Right lobe of liver (tissue), 6 donors: ENCODE measurements around the gene CD151. TPM values are rescaled to one million over a fixed set of nuclear protein-coding genes. Genes with fewer than 3 reads are reported as not detected.

Source experiments
- ATAC-seq, 4 donors: fragments of 200-7000 bp; cut with Tn5 transposase; one replicate each; pipeline ENCODE4 v1.9.1; 2020; ENCODE audit warnings: mild to moderate bottlenecking in 4 of 4, moderate library complexity in 4 of 4
- DNase-seq, 3 donors: peaks; one replicate each; pipeline ENCODE4 v3.0.0-alpha.2; 2020
- H3K27ac ChIP-seq, 3 donors: fragments of 200-600 bp; one replicate each; pipeline ENCODE4 v1.8.0; 2022
- H3K27me3 ChIP-seq, 2 donors: fragments of 200-600 bp; one replicate each; pipeline ENCODE4 v1.8.0; 2022
- H3K36me3 ChIP-seq, 4 donors: fragments of 200-600 bp; sonication (generic) in 1 of 4; one replicate each; pipeline versions ENCODE4 v1.5.1 to v1.8.0; 2017 to 2022; ENCODE audit warnings: control low read depth in 1 of 4
- H3K4me1 ChIP-seq, 4 donors: fragments of 200-600 bp; sonication (generic) in 1 of 4; one replicate each; pipeline versions ENCODE4 v1.5.1 to v1.8.0; 2017 to 2022; ENCODE audit warnings: control low read depth in 1 of 4
- H3K4me3 ChIP-seq, 3 donors: fragments of 200-600 bp; one replicate each; pipeline ENCODE4 v1.8.0; 2022
- H3K9me3 ChIP-seq, 4 donors: fragments of 200-600 bp; sonication (generic) in 1 of 4; one replicate each; pipeline versions ENCODE4 v1.5.1 to v1.8.0; 2017 to 2022; ENCODE audit warnings: control low read depth in 1 of 4
- POLR2A ChIP-seq: fragments of 450-650 bp; IDR thresholded peaks from one replicate; pipeline ENCODE4 v1.6.1; 2017; ENCODE audit warnings: antibody characterized with exemption, mild to moderate bottlenecking
- WGBS: methylation state at CpG from one replicate; pipeline ENCODE4 v1.1.6; 2018; ENCODE audit warnings: low coverage, low lambda C conversion rate; ENCODE audit not compliant: insufficient coverage; ENCODE audit errors: missing lambda C conversion rate; 5-methylcytosine and 5-hydroxymethylcytosine counted together
- intact Hi-C, 2 donors: fragments of 100-400 bp; cut with DNase I; formaldehyde crosslinking; loops; one replicate each; pipeline versions ENCODE4 v1.11.2 to v1.14.1; 2022
- total RNA-seq, 6 experiments: library from RNA; depleted of rRNA in 2 of 6; stranded (reverse); fragments of >200 nt in 2 of 6; fragmentation: NEBNext Ultra II Directional in 3 of 6; extraction: Animal tissue kit (Norgen Biotek cat#: 25700) in 3 of 6; gene quantifications; one replicate each; pipeline versions ENCODE4 v1.1.0 to v1.2.4, GENCODE V29; 2016 to 2023
- TF ChIP-seq, protein P1 (sequence below), 4 donors: fragments of 200-600 bp in 3 of 4; fragments of 450-650 bp in 1 of 4; IDR thresholded peaks; one replicate each; pipeline versions ENCODE4 v1.5.1 to v1.8.0; 2016 to 2022; ENCODE audit warnings: antibody characterized with exemption in 4 of 4, mild to moderate bottlenecking in 2 of 4
- donor health status: DM: no; HTN: yes; CAD: no.
- donor health status: DM: no; HTN: no; CAD: no.
- donor health status: DM: no; HTN: no; CAD: no.
- donor health status: DM: no; HTN: yes; CAD: no.
- donor health status: DM: no; HTN: yes; CAD: no.

Gene CD151
- total RNA-seq, 6 experiments from 2014 or later, result 70.8 to 156 (median 135) TPM

DNA sequence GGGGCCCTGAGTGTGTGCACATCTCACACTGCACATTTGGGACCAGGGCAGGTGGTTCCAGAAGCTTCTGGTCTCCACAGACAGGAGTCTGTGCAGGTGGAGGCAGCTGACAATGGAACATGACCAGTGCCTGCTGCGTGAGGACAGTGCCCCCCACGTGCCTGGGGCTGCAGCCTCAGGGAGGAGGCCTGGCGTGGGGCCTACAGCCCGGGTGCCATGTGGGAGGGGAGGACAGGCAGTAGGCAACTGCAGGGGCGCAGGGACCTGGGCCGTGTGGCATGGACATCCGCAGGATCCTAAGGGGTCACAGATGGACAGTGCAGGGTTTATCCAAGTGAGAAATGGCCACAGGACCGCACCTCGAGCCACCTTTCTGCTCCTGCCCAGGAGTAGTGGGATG is 38.7 kb downstream of the CD151 start:
- no peak for ATAC-seq
- Histone ChIP-seq H3K27me3 (no peaks in the 10 kb centered on the region), H3K4me3 (no peak overlapping the region), H3K36me3 (no peaks in the 10 kb centered on the region), H3K9me3 (no peaks in the 10 kb centered on the region), H3K27ac (no peak overlapping the region), H3K4me1 (no peaks in the 10 kb centered on the region)
- TF ChIP-seq POLR2A, result no peak
- TF ChIP-seq, protein P1, sequence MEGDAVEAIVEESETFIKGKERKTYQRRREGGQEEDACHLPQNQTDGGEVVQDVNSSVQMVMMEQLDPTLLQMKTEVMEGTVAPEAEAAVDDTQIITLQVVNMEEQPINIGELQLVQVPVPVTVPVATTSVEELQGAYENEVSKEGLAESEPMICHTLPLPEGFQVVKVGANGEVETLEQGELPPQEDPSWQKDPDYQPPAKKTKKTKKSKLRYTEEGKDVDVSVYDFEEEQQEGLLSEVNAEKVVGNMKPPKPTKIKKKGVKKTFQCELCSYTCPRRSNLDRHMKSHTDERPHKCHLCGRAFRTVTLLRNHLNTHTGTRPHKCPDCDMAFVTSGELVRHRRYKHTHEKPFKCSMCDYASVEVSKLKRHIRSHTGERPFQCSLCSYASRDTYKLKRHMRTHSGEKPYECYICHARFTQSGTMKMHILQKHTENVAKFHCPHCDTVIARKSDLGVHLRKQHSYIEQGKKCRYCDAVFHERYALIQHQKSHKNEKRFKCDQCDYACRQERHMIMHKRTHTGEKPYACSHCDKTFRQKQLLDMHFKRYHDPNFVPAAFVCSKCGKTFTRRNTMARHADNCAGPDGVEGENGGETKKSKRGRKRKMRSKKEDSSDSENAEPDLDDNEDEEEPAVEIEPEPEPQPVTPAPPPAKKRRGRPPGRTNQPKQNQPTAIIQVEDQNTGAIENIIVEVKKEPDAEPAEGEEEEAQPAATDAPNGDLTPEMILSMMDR (IDR thresholded peaks at IDR 0.05), result no peak
- 50% methylated on average over 2 of the region's 9 CpGs for WGBS
- intact Hi-C loops, result no loop called here
- no peak for DNase-seq

DNA sequence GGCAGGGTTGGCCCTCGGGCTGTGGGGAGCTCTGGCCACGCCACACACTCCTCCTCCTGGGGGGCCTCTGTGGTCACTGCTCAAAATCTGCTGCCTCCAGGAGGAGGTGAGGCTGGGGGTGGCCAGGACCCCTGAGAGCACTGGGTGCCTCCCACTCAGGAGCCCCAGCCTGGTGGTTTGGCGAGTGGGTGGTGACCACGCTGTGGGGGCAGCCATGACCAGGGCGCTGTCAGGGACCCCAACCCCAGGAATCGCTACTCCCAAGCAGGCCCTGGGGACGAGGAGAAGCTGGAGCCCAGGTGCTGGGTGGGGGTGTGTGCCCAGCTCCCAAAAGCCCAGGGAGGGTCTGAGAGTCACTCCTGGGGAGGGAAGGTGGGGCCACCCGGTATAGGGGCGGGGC is 40.0 kb downstream of the CD151 start:
- DNase-seq (no peak), ATAC-seq (no peak)
- no peak for TF ChIP-seq POLR2A
- TF ChIP-seq, protein P1 (IDR thresholded peaks at IDR 0.05), result no peak
- Histone ChIP-seq H3K27me3 (no peaks in the 10 kb centered on the region), H3K36me3 (no peaks in the 10 kb centered on the region), H3K9me3 (no peaks in the 10 kb centered on the region), H3K4me3 (no peak overlapping the region), H3K4me1 (no peaks in the 10 kb centered on the region), H3K27ac (no peak overlapping the region)
- intact Hi-C loops, result no loop called here
- WGBS, result no CpG with 5 or more reads among the region's 9 CpGs

DNA sequence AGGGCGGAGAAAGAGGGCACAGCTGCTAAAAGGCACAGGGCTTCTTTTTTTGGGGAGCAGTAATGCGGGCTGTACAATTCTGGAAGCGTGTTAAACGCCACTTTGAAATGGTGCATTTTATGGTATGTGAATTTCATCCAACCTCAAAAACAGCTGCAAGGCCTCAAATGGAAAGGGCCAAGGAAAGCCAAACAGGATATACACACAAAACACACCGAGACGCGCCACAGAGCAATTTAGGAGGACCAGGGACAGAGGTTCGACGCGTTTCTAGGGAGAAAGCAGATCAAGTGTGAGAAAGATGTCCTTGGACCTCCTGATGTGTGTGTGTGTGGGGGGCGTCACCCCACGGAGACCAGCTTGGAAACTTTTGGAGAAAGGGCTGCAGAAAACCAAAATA is 41.0 kb downstream of the CD151 start:
- DNase-seq, result no peak

DNA sequence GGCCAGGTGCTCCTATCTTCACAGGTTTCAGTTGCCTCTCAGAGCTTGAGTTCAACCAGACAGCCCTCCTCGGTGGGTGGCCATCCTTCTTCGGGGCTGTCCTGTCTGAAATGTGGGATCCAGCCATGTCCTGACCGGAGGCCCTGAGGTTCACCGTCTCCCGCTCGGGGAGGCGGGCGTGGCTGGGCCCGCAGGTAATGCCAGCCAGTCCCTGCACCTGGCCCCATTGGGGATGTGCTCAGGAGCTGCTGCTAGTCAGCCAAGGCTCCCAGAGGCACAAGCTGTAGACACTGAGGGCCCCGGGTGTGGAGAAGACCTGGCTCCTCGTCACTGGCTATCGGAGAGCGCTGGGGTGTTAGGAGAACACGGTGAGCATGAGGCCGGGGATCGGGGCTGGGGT is 42.5 kb downstream of the CD151 start:
- Histone ChIP-seq H3K4me3 (no peak overlapping the region), H3K36me3 (no peaks in the 10 kb centered on the region)
- no peak for ATAC-seq

More for the DNA sequence above, 41.0 kb downstream of the CD151 start:
- H3K27ac ChIP-seq, result no peak overlapping the region
- no peaks in the 10 kb centered on the region for H3K9me3 ChIP-seq
- intact Hi-C loops, result no loop called here
- no peak for ATAC-seq
- no peaks in the 10 kb centered on the region for H3K36me3 ChIP-seq
- no peaks in the 10 kb centered on the region for H3K27me3 ChIP-seq
- no peak overlapping the region for H3K4me3 ChIP-seq
- no peaks in the 10 kb centered on the region for H3K4me1 ChIP-seq
- TF ChIP-seq, protein P1 (IDR thresholded peaks at IDR 0.05), result no peak
- TF ChIP-seq POLR2A, result no peak
- WGBS, result 67% methylated on average over 11 of the region's 12 CpGs

More for the DNA sequence above, 42.5 kb downstream of the CD151 start:
- no peaks in the 10 kb centered on the region for H3K9me3 ChIP-seq
- intact Hi-C loops, result no loop called here
- TF ChIP-seq POLR2A, result no peak
- TF ChIP-seq, protein P1 (IDR thresholded peaks at IDR 0.05), result no peak
- H3K27ac ChIP-seq, result no peak overlapping the region
- H3K27me3 ChIP-seq, result no peaks in the 10 kb centered on the region
- 94% methylated on average over 3 of the region's 16 CpGs for WGBS
- no peak for DNase-seq
- H3K4me1 ChIP-seq, result no peaks in the 10 kb centered on the region
